ENCODE measurements around the gene DGCR8. TPM values are rescaled to one million over a fixed set of nuclear protein-coding genes. Genes with fewer than 3 reads are reported as not detected.

Gene DGCR8
- total RNA-seq, 1 experiment from 2014 or later = 41.7 TPM

- Histone ChIP-seq H3K27me3 (ENCODE audit: low read length) (no peaks in the 10 kb centered on the region), H3K36me3 (ENCODE audit: low read depth, low read length) (no peaks in the 10 kb centered on the region), H3K79me2 (ENCODE audit: low read length) (no peaks in the 10 kb centered on the region), H4K20me1 (ENCODE audit: low read length) (no peaks in the 10 kb centered on the region), H3K4me2 (ENCODE audit: low read length) (no peak overlapping the region), H3K27ac (ENCODE audit: low read length) (no peak overlapping the region), H3F3A (ENCODE audit: low read length, unreplicated experiment) (no peaks in the 10 kb centered on the region), H3K4me3 (ENCODE audit: low read length) (no peak overlapping the region), H2AFZ (ENCODE audit: low read length) (no peak overlapping the region), H3K9ac (ENCODE audit: low read length) (no peak overlapping the region), H3K9me3 (ENCODE audit: low read length) (no peaks in the 10 kb centered on the region), H3K4me1 (ENCODE audit: insufficient read depth, low read length) (no peaks in the 10 kb centered on the region; the same call in 1 of the 2 replicates), H3K9me2 (replicated peaks; ENCODE audit: low read length) (no peaks in the 10 kb centered on the region)
- BruUV-seq (replicated peaks) = no TSS peak
- CTCF ChIA-PET = no interaction called here
- intact Hi-C loops (cut with micrococcal nuclease) = no loop called here
- POLR2A ChIA-PET (ENCODE audit: unreplicated experiment) = no interaction called here
- ATAC-seq = no peak
- DNase-seq = no peak
- TF ChIP-seq, protein P1, sequence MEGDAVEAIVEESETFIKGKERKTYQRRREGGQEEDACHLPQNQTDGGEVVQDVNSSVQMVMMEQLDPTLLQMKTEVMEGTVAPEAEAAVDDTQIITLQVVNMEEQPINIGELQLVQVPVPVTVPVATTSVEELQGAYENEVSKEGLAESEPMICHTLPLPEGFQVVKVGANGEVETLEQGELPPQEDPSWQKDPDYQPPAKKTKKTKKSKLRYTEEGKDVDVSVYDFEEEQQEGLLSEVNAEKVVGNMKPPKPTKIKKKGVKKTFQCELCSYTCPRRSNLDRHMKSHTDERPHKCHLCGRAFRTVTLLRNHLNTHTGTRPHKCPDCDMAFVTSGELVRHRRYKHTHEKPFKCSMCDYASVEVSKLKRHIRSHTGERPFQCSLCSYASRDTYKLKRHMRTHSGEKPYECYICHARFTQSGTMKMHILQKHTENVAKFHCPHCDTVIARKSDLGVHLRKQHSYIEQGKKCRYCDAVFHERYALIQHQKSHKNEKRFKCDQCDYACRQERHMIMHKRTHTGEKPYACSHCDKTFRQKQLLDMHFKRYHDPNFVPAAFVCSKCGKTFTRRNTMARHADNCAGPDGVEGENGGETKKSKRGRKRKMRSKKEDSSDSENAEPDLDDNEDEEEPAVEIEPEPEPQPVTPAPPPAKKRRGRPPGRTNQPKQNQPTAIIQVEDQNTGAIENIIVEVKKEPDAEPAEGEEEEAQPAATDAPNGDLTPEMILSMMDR (conservative IDR thresholded peaks at IDR 0.05; ENCODE audit: low read depth, low read length) = no peak
- TF ChIP-seq EZH2 (IDR thresholded peaks at IDR 0.05; ENCODE audit: low read length, unreplicated experiment) = no peak
- TF ChIP-seq EZH2phosphoT487 (IDR thresholded peaks at IDR 0.05; ENCODE audit: borderline replicate concordance, low read length) = no peak
Observed at GRCh38 chr22:20057596-20058268, 22.3 kb upstream of the DGCR8 start.

- TF ChIP-seq EZH2 (IDR thresholded peaks at IDR 0.05; ENCODE audit: low read length, unreplicated experiment) (no peak), EZH2phosphoT487 (IDR thresholded peaks at IDR 0.05; ENCODE audit: borderline replicate concordance, low read length) (no peak)
- TF ChIP-seq, protein P1 (conservative IDR thresholded peaks at IDR 0.05; ENCODE audit: low read depth, low read length) = no peak
- ChIA-PET CTCF (no interaction called here), POLR2A (ENCODE audit: unreplicated experiment) (no interaction called here)
- Histone ChIP-seq H3K4me1 (ENCODE audit: insufficient read depth, low read length) (no peaks in the 10 kb centered on the region; the same call in 1 of the 2 replicates), H3K9me3 (ENCODE audit: low read length) (no peaks in the 10 kb centered on the region), H3K27me3 (ENCODE audit: low read length) (no peaks in the 10 kb centered on the region), H2AFZ (ENCODE audit: low read length) (no peak overlapping the region), H3F3A (ENCODE audit: low read length, unreplicated experiment) (no peaks in the 10 kb centered on the region), H3K9me2 (replicated peaks; ENCODE audit: low read length) (no peaks in the 10 kb centered on the region), H3K36me3 (ENCODE audit: low read depth, low read length) (no peaks in the 10 kb centered on the region), H4K20me1 (ENCODE audit: low read length) (no peaks in the 10 kb centered on the region), H3K4me2 (ENCODE audit: low read length) (no peak overlapping the region), H3K79me2 (ENCODE audit: low read length) (no peaks in the 10 kb centered on the region), H3K27ac (ENCODE audit: low read length) (no peak overlapping the region), H3K4me3 (ENCODE audit: low read length) (no peak overlapping the region), H3K9ac (ENCODE audit: low read length) (no peak overlapping the region)
- intact Hi-C loops (cut with micrococcal nuclease) = no loop called here
- BruUV-seq (replicated peaks) = no TSS peak
- ATAC-seq (no peak), DNase-seq (no peak)
Observed at GRCh38 chr22:20058989-20059770, 20.9 kb upstream of the DGCR8 start.
